ENCODE data around the gene HGD.
"Not testable (repeated sequence)": the region's sequence is repeated elsewhere in the genome, so short reads cannot be mapped to it uniquely, and the experiment has no call there.

The HGD gene

GRCh38 chr3:120682095-120682681 is at the start of gene HGD:
HGD (minus strand) TSS chr3:120682239; CDS start chr3:120682111, 128 bp downstream.
- no peak for DNase-seq

GRCh38 chr3:120730576-120731542 is 48.8 kb upstream of the HGD start:
- DNase-seq, result no peak

GRCh38 chr3:120726791-120727190 is 44.8 kb upstream of the HGD start:
- no peak for DNase-seq

GRCh38 chr3:120719167-120719834 is 37.3 kb upstream of the HGD start:
- DNase-seq, result not testable (repeated sequence)

GRCh38 chr3:120713262-120713661 is 31.2 kb upstream of the HGD start:
- DNase-seq, result no peak

GRCh38 chr3:120710369-120710768 is 28.3 kb upstream of the HGD start:
- DNase-seq, result no peak

- DNase-seq, result no peak
Measured at GRCh38 chr3:120708408-120708807, 26.4 kb upstream of the HGD start.

GRCh38 chr3:120706950-120707349 is 24.9 kb upstream of the HGD start:
- no peak for DNase-seq

- no peak for DNase-seq
Measured at GRCh38 chr3:120705884-120706582, 24.0 kb upstream of the HGD start.

- DNase-seq, result no peak
Measured at GRCh38 chr3:120699333-120699732, 17.3 kb upstream of the HGD start.

- DNase-seq, result no peak
Measured at GRCh38 chr3:120693439-120694171, 11.6 kb upstream of the HGD start.

GRCh38 chr3:120689395-120689794 is 7.4 kb upstream of the HGD start:
- no peak for DNase-seq

- DNase-seq, result no peak
Measured at GRCh38 chr3:120688121-120688520, 6.1 kb upstream of the HGD start.

- no peak for DNase-seq
Measured at GRCh38 chr3:120685411-120685810, 3.4 kb upstream of the HGD start.

GRCh38 chr3:120684896-120685295 is 2.9 kb upstream of the HGD start:
- DNase-seq, result no peak

- DNase-seq, result no peak
Measured at GRCh38 chr3:120683671-120684301, 1.7 kb upstream of the HGD start.

- no peak for DNase-seq
Measured at GRCh38 chr3:120683213-120683612, 1.2 kb upstream of the HGD start.

- DNase-seq, result no peak
Measured at GRCh38 chr3:120681506-120682038, 467 bp downstream of the HGD start.

- no peak for DNase-seq
Measured at GRCh38 chr3:120681018-120681417, 1.0 kb downstream of the HGD start.

- DNase-seq, result no peak
Measured at GRCh38 chr3:120680193-120680894, 1.7 kb downstream of the HGD start.

- DNase-seq, result no peak
Measured at GRCh38 chr3:120678984-120679383, 3.1 kb downstream of the HGD start.
